Measurements from ENCODE around the gene ZBTB7C. TPM values are rescaled to one million over a fixed set of nuclear protein-coding genes. Genes with fewer than 3 reads are reported as not detected.
A peak's percentile ranks its signal among the peaks of the same experiment; 100 is the strongest.

The ZBTB7C gene
- total RNA-seq, 1 donor from 2014 or later: under 0.01 TPM

DNA sequence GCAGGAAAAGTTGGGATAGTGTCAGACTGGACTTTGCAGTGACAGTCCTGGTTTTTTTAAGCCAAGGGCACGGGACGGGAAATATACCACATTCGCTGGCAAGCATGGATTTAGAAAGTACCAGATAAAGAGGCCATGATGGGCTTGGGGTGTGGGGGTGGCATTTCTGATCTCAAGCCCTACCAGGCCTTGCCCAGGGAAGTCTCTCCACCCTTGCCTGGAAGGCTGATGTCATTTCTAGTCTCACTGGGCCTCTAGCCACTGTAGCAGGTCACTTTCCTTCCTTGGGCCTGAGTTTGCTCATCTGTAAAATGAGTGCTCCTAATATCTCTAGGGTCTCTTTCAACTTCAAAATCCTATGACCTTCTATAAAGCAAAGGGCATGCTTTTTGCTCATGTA is 1.8 kb downstream of the ZBTB7C start:
- TF ChIP-seq CTCF (IDR thresholded peaks at IDR 0.05; ENCODE audit: insufficient read depth, low read length, severe bottlenecking): no peak
- Histone ChIP-seq H3K4me3 (ENCODE audit: low read depth, low read length) (no peak overlapping the region), H3K27me3 (ENCODE audit: control insufficient read depth, insufficient read depth, low read length) (peaks cover 8% of the 10 kb centered on the region), H3K36me3 (ENCODE audit: control insufficient read depth, insufficient read depth, low read length) (no peaks in the 10 kb centered on the region)
- DNase-seq (ENCODE audit: low read depth) (no peak), FAIRE-seq (no peak)

DNA sequence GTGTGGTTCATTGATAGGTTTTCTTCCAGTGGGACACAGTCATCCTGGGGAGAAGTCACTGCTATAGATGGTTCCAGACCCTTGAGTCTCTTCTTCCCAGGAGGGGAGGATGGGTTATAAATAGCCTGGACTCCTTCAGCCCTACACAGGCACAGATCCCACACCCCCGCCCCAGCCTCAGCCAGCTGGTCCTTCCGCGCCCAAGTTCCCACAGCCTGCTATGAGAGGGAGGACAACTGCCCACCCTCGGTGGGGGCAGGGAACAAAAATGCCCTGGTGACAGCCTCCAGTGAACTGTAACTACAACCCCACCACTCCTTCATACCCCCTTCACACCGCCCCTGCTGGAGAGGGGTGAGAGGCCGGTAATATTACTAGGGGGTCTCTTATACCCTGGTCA is 3.2 kb downstream of the ZBTB7C start:
- FAIRE-seq (no peak), DNase-seq (ENCODE audit: low read depth) (no peak)
- Histone ChIP-seq H3K27me3 (ENCODE audit: control insufficient read depth, insufficient read depth, low read length) (peaks cover 8% of the 10 kb centered on the region), H3K4me3 (ENCODE audit: low read depth, low read length) (no peak overlapping the region), H3K36me3 (ENCODE audit: control insufficient read depth, insufficient read depth, low read length) (no peaks in the 10 kb centered on the region)
- no peak for TF ChIP-seq CTCF (IDR thresholded peaks at IDR 0.05; ENCODE audit: insufficient read depth, low read length, severe bottlenecking)

DNA sequence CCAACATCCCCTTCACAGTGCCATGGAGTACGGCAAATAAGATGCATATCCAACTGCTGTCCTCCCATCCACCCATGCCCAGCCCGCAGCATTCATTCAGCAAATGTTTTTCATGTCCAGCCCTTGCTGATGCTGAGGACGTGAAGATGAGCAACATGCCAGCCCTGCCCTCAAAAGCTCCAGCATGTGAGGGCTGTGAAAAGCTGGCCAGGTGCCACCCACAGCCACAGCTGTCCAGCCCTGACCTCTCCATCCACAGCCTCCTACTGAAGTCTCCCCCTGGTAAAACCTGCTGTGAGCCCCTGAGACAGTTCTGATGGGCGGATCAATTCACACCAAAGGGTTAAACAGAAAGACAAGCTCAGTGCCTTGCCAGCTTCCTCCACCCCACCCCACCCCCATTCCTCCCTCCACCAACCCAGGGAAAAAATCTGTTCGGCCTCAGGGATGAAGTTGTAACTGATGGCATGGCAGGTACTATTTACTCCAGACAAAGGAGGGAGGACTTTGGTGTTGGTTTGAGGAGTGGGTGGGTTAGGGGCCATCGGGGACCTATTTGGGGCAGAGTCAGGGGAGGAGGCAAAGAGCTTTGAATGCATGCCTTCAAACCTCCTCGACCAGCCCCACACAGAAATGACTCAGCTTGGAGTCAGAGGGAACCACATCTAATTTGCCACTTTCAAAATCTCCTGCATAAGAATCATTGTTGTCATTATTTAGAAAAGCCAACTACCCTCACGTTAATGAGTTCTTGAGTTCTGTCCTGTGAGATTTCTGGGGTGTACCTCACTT is 4.3 kb downstream of the ZBTB7C start:
- no peak for FAIRE-seq
- peak; percentile 73 for DNase-seq (ENCODE audit: low read depth)
- no peak for TF ChIP-seq CTCF (IDR thresholded peaks at IDR 0.05; ENCODE audit: insufficient read depth, low read length, severe bottlenecking)
- H3K4me3 ChIP-seq (ENCODE audit: low read depth, low read length): no peak overlapping the region
- H3K27me3 ChIP-seq (ENCODE audit: control insufficient read depth, insufficient read depth, low read length): peaks cover 8% of the 10 kb centered on the region
- H3K36me3 ChIP-seq (ENCODE audit: control insufficient read depth, insufficient read depth, low read length): no peaks in the 10 kb centered on the region

- H3K36me3 ChIP-seq (ENCODE audit: control insufficient read depth, insufficient read depth, low read length): no peaks in the 10 kb centered on the region
- no peak overlapping the region for H3K4me3 ChIP-seq (ENCODE audit: low read depth, low read length)
- TF ChIP-seq CTCF (IDR thresholded peaks at IDR 0.05; ENCODE audit: insufficient read depth, low read length, severe bottlenecking): no peak
- FAIRE-seq: no peak
- peaks cover 6% of the 10 kb centered on the region for H3K27me3 ChIP-seq (ENCODE audit: control insufficient read depth, insufficient read depth, low read length)
- DNase-seq (ENCODE audit: low read depth): no peak
Measured at GRCh38 chr18:48402953-48403352, 6.2 kb downstream of the ZBTB7C start.

DNA sequence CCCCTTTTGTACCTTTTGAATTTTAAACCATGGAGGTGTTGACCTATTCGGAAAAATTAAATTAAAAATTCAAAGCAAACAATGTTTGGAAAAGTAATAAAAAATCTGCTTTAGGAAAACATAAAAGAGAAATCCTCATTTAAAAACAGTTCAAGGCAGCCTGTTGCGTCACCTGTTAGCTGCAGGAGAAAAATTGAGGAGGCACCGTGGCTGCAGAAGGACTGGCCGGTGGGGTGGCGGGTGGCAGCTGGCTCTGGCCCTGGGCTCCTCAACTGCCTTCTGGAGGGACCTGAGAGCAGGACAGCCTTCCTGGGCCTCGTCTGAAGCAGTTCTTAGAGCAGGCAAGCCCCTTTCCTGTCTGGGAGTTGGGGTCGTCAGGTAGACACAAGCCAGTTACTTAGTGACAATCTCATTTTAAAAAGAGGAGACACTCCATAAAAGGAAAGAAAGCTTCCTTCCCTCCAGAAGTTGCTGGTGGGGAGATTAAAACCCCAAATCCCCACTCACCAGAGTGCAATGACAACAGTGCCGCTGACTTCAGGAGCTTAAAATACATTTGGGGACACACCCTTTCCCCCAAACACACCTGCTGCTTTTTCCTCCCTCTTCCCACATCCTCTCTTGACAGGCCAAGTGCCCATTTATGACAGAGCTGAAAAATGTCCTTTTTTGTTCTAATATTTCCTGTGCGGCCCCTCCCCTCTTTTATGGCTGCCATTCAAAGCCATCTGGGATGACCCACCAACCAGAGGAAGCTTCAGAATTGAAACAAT is 9.7 kb downstream of the ZBTB7C start:
- TF ChIP-seq CTCF (IDR thresholded peaks at IDR 0.05; ENCODE audit: insufficient read depth, low read length, severe bottlenecking): no peak
- no peak for DNase-seq (ENCODE audit: low read depth)
- peak; percentile 70 for FAIRE-seq
- Histone ChIP-seq H3K27me3 (ENCODE audit: control insufficient read depth, insufficient read depth, low read length) (peaks cover 4% of the 10 kb centered on the region), H3K36me3 (ENCODE audit: control insufficient read depth, insufficient read depth, low read length) (no peaks in the 10 kb centered on the region), H3K4me3 (ENCODE audit: low read depth, low read length) (no peak overlapping the region)

All from bronchial epithelial cell (primary cell).